H9 (cell line): ENCODE data around the gene CNOT10. TPM values are rescaled to one million over a fixed set of nuclear protein-coding genes. Genes with fewer than 3 reads are reported as not detected.

Experiments
- DNase-seq: peaks from one replicate; pipeline ENCODE4 v3.0.0-alpha.2; 2017
- H2AFZ ChIP-seq: one replicate; pipeline ENCODE4 v1.6.1; 2013; ENCODE audit warnings: mild to moderate bottlenecking, low read length, control low read depth, moderate library complexity
- H2AK5ac ChIP-seq: 2 replicates; pipeline ENCODE4 v1.6.1; 2013; ENCODE audit warnings: low read length, control low read depth, mixed read lengths; ENCODE audit not compliant: insufficient read length
- H2BK120ac ChIP-seq: one replicate; pipeline ENCODE4 v1.6.1; 2013; ENCODE audit warnings: low read depth, mild to moderate bottlenecking, low read length, control low read depth, inconsistent platforms; ENCODE audit not compliant: poor library complexity, severe bottlenecking
- H2BK12ac ChIP-seq: 2 replicates; pipeline ENCODE4 v1.6.1; 2013; ENCODE audit warnings: low read length, control low read depth, mixed read lengths, low read depth; ENCODE audit not compliant: insufficient read length
- H2BK15ac ChIP-seq: 2 replicates; pipeline ENCODE4 v1.6.1; 2013; ENCODE audit warnings: low read depth, low read length, control low read depth
- H2BK20ac ChIP-seq: one replicate; pipeline ENCODE4 v1.6.1; 2013; ENCODE audit warnings: low read depth, mild to moderate bottlenecking, low read length, control low read depth, inconsistent platforms; ENCODE audit not compliant: poor library complexity, severe bottlenecking
- H2BK5ac ChIP-seq: 2 replicates; pipeline ENCODE4 v1.6.1; 2013; ENCODE audit warnings: low read length, control low read depth, mixed read lengths; ENCODE audit not compliant: insufficient read length
- H3K14ac ChIP-seq: 2 replicates; pipeline ENCODE4 v1.6.1; 2013; ENCODE audit warnings: low read length, control low read depth; ENCODE audit not compliant: insufficient read depth
- H3K18ac ChIP-seq: 2 replicates; pipeline ENCODE4 v1.6.1; 2013; ENCODE audit warnings: low read depth, mild to moderate bottlenecking, mixed read lengths, low read length, control low read depth; ENCODE audit not compliant: insufficient read length
- H3K23ac ChIP-seq: 2 replicates; pipeline ENCODE4 v1.6.1; 2013; ENCODE audit warnings: low read length, control low read depth, mixed read lengths, low read depth; ENCODE audit not compliant: insufficient read length
- H3K23me2 ChIP-seq: 2 replicates; pipeline ENCODE4 v1.6.1; 2013; ENCODE audit warnings: low read depth, mild to moderate bottlenecking, mixed read lengths, low read length, control low read depth; ENCODE audit not compliant: insufficient read length, poor library complexity, severe bottlenecking
- H3K27ac ChIP-seq: 2 replicates; pipeline ENCODE4 v1.5.1; 2013; ENCODE audit warnings: low read length, control low read depth, mixed read lengths, low read depth; ENCODE audit not compliant: insufficient read length
- H3K27me3 ChIP-seq: 2 replicates; pipeline ENCODE4 v1.6.1; 2013; ENCODE audit warnings: low read length, control low read depth, inconsistent platforms; ENCODE audit not compliant: insufficient read depth
- H3K4ac ChIP-seq: 2 replicates; pipeline ENCODE4 v1.6.1; 2013; ENCODE audit warnings: low read depth, mild to moderate bottlenecking, control low read depth, inconsistent platforms, low read length, moderate library complexity
- H3K4me1 ChIP-seq: 2 replicates; pipeline ENCODE4 v1.6.1; 2013; ENCODE audit warnings: low read length, control low read depth, inconsistent platforms; ENCODE audit not compliant: insufficient read depth
- H3K4me2 ChIP-seq: 2 replicates; pipeline ENCODE4 v1.6.1; 2013; ENCODE audit warnings: low read length, control low read depth, mixed read lengths; ENCODE audit not compliant: insufficient read length, insufficient read depth
- H3K56ac ChIP-seq: 2 replicates; pipeline ENCODE4 v1.6.1; 2013; ENCODE audit warnings: low read depth, mild to moderate bottlenecking, mixed read lengths, low read length, control low read depth; ENCODE audit not compliant: insufficient read length
- H3K79me1 ChIP-seq: 2 replicates; pipeline ENCODE4 v1.6.1; 2013; ENCODE audit warnings: low read depth, mild to moderate bottlenecking, moderate library complexity, low read length, control low read depth, inconsistent platforms; ENCODE audit not compliant: insufficient read depth, poor library complexity, severe bottlenecking
- H3K79me2 ChIP-seq: 2 replicates; pipeline ENCODE4 v1.6.1; 2013; ENCODE audit warnings: low read length, control low read depth, inconsistent platforms; ENCODE audit not compliant: insufficient read depth
- H3K9ac ChIP-seq: 2 replicates; pipeline ENCODE4 v1.6.1; 2013; ENCODE audit warnings: low read length, control low read depth, mixed read lengths; ENCODE audit not compliant: insufficient read length; ENCODE audit errors: extremely low read depth
- H3K9me3 ChIP-seq: one replicate; pipeline ENCODE4 v1.6.1; 2013; ENCODE audit warnings: low read depth, low read length, inconsistent platforms; ENCODE audit not compliant: control insufficient read depth
- H3T11ph ChIP-seq: one replicate; pipeline ENCODE4 v1.6.1; 2013; ENCODE audit warnings: mild to moderate bottlenecking, low read length, control low read depth, inconsistent platforms
- H4K20me1 ChIP-seq: one replicate; pipeline ENCODE4 v1.6.1; 2013; ENCODE audit not compliant: control insufficient read depth, insufficient read length, insufficient read depth
- H4K5ac ChIP-seq: 2 replicates; pipeline ENCODE4 v1.6.1; 2013; ENCODE audit warnings: low read depth, mild to moderate bottlenecking, mixed read lengths, low read length, control low read depth; ENCODE audit not compliant: insufficient read length
- H4K8ac ChIP-seq: replicated peaks from 2 replicates; pipeline ENCODE4 v1.6.1; 2013; ENCODE audit warnings: low read length, control low read depth, mixed read lengths, low read depth; ENCODE audit not compliant: insufficient read length
- H4K91ac ChIP-seq: 2 replicates; pipeline ENCODE4 v1.6.1; 2013; ENCODE audit warnings: low read depth, mild to moderate bottlenecking, moderate library complexity, mixed read lengths, low read length, control low read depth; ENCODE audit not compliant: insufficient read length
- H3K27ac Mint-ChIP-seq, 3 experiments: 2 replicates in 2 of 3; 3 replicates in 1 of 3; pipeline ENCODE4 v1.8.0; 2020 to 2021; ENCODE audit warnings: mixed read lengths in 3 of 3, mild to moderate bottlenecking in 1 of 3, moderate library complexity in 1 of 3
- H3K27me3 Mint-ChIP-seq: 2 replicates; pipeline ENCODE4 v1.8.0; 2021; ENCODE audit warnings: low read depth, mild to moderate bottlenecking, moderate library complexity, mixed read lengths
- H3K36me3 Mint-ChIP-seq, 3 experiments: 2 replicates in 2 of 3; 3 replicates in 1 of 3; pipeline ENCODE4 v1.8.0; 2020 to 2021; ENCODE audit warnings: low read depth in 3 of 3, mixed read lengths in 3 of 3; ENCODE audit not compliant: insufficient read depth in 1 of 3
- H3K4me1 Mint-ChIP-seq, 2 experiments: 2 replicates each; pipeline ENCODE4 v1.8.0; 2020; ENCODE audit warnings: mixed read lengths in 2 of 2
- H3K4me3 Mint-ChIP-seq, 2 experiments: 2 replicates in 1 of 2; 3 replicates in 1 of 2; pipeline ENCODE4 v1.8.0; 2020 to 2021; ENCODE audit warnings: mild to moderate bottlenecking in 2 of 2, mixed read lengths in 2 of 2, moderate library complexity in 1 of 2
- H3K9me3 Mint-ChIP-seq, 2 experiments: 2 replicates in 1 of 2; 3 replicates in 1 of 2; pipeline ENCODE4 v1.8.0; 2020; ENCODE audit warnings: mild to moderate bottlenecking in 2 of 2, mixed read lengths in 2 of 2, moderate library complexity in 1 of 2
- WGBS: extraction: QIAGEN DNeasy Blood & Tissue Kit; methylation state at CpG from one replicate; pipeline ENCODE4 v1.1.7; 2013; ENCODE audit warnings: missing lambda C conversion rate, low lambda C conversion rate, mixed read lengths; ENCODE audit not compliant: insufficient read length; ENCODE audit errors: extremely low coverage; 5-methylcytosine and 5-hydroxymethylcytosine counted together
- total RNA-seq: library from RNA; stranded (reverse); gene quantifications from 2 replicates; pipeline ENCODE4 v1.2.1, GENCODE V29; 2021
- TF ChIP-seq, protein P1 (sequence below): fragments of 200-600 bp; sonication (generic); conservative IDR thresholded peaks from 3 replicates; pipeline ENCODE4 v1.8.0; 2021; ENCODE audit warnings: antibody characterized with exemption, mild to moderate bottlenecking

The CNOT10 gene
- total RNA-seq, 1 experiment from 2014 or later, result 55.4 TPM

DNA sequence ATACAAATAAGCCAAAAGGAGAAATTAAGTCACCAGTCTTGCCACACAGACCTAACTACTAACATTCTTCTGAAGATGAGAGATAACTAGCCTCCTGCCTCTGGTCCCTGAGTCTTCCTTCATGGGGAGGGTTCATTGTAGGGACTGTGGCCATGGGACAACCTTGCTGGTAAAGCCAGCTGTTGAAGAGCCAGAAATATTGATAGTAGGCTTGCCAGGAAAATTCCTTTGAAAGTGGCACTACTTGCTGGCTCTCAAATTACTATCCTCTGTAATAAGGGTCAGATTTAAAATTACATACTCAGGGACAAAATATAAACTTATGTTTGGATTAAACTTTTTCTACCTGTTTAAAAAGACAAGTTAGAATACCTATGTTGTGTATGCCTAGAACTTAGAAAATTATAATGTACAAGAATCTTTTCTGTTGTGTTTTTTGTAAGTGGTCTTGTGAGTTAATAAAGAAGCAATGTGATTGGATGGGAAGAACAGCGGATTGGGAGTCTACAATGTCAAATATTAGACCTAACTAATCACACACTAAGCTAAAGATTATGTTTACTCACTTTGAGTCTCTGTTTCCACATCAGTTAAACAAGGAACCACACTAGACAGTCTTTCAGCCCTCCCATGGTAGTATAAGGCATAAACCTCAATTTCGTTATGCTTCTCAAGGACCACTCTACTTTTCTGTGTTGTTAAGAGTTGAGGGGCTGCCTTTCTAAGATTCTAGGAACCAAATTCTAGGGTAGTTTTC is 72.8 kb downstream of the CNOT10 start:
- Histone ChIP-seq H3K27me3 (no peaks in the 10 kb centered on the region), H4K8ac (no peak overlapping the region), H3K4me1 (no peaks in the 10 kb centered on the region), H2BK5ac (no peak overlapping the region), H2AK5ac (no peak overlapping the region), H3K18ac (no peak overlapping the region), H3K79me2 (no peaks in the 10 kb centered on the region), H3T11ph (no peak overlapping the region), H3K79me1 (no peaks in the 10 kb centered on the region), H3K14ac (no peak overlapping the region), H4K20me1 (no peaks in the 10 kb centered on the region), H2BK15ac (no peak overlapping the region), H4K5ac (no peak overlapping the region), H3K4me2 (no peak overlapping the region), H3K9me3 (no peaks in the 10 kb centered on the region), H2BK20ac (no peak overlapping the region), H3K27ac (no peak overlapping the region), H2AFZ (no peak overlapping the region), H4K91ac (no peak overlapping the region), H3K23me2 (no peaks in the 10 kb centered on the region), H3K23ac (no peak overlapping the region), H2BK120ac (no peak overlapping the region), H3K4ac (no peak overlapping the region), H3K9ac (no peak overlapping the region), H2BK12ac (no peak overlapping the region), H3K56ac (no peak overlapping the region)
- Mint-ChIP-seq H3K4me1 (peaks cover 6 to 7% of the 10 kb centered on the region in 2 experiments), H3K27ac (no peak overlapping the region; a peak in 1 of 7 replicates), H3K9me3 (no peaks in the 10 kb centered on the region), H3K36me3 (peaks cover 23 to 40% (median 33%) of the 10 kb centered on the region in 3 experiments; a peak in 6 of 7 replicates), H3K4me3 (no peak overlapping the region), H3K27me3 (no peaks in the 10 kb centered on the region)
- TF ChIP-seq, protein P1, sequence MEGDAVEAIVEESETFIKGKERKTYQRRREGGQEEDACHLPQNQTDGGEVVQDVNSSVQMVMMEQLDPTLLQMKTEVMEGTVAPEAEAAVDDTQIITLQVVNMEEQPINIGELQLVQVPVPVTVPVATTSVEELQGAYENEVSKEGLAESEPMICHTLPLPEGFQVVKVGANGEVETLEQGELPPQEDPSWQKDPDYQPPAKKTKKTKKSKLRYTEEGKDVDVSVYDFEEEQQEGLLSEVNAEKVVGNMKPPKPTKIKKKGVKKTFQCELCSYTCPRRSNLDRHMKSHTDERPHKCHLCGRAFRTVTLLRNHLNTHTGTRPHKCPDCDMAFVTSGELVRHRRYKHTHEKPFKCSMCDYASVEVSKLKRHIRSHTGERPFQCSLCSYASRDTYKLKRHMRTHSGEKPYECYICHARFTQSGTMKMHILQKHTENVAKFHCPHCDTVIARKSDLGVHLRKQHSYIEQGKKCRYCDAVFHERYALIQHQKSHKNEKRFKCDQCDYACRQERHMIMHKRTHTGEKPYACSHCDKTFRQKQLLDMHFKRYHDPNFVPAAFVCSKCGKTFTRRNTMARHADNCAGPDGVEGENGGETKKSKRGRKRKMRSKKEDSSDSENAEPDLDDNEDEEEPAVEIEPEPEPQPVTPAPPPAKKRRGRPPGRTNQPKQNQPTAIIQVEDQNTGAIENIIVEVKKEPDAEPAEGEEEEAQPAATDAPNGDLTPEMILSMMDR, result no peak
- DNase-seq, result no peak
- no CpG with 5 or more reads among the region's 2 CpGs for WGBS
